PFSK-1 (cell line): ENCODE results near the gene GGT7.

Experiments used
- FOXP2 ChIP-seq: optimal IDR thresholded peaks from 2 replicates; pipeline ENCODE3; 2011; ENCODE audit warnings: borderline replicate concordance, control low read depth, inconsistent platforms; ENCODE audit not compliant: insufficient read depth; ENCODE audit errors: extremely low read length, extremely low read depth
- POLR2AphosphoS5 ChIP-seq: IDR thresholded peaks from 2 replicates; pipeline ENCODE4 v1.6.1; 2012; ENCODE audit warnings: low read depth, mild to moderate bottlenecking, control low read depth, low read length, moderate library complexity
- SIN3A ChIP-seq: IDR thresholded peaks from 2 replicates; pipeline ENCODE4 v1.6.1; 2012; ENCODE audit warnings: mild to moderate bottlenecking, low read length, moderate library complexity, borderline replicate concordance; ENCODE audit not compliant: insufficient read depth
- TAF1 ChIP-seq: IDR thresholded peaks from 2 replicates; pipeline ENCODE4 v1.6.1; 2012; ENCODE audit warnings: low read length, control low read depth, borderline replicate concordance; ENCODE audit not compliant: insufficient read depth
- TF ChIP-seq, protein P1 (sequence below), 2 experiments: IDR thresholded peaks; 2 replicates each; pipeline versions ENCODE4 v1.6.1 to v1.8.0; 2011 to 2012; ENCODE audit warnings: low read depth in 2 of 2, low read length in 2 of 2, control low read depth in 1 of 2, inconsistent platforms in 1 of 2, mild to moderate bottlenecking in 1 of 2, moderate library complexity in 1 of 2; ENCODE audit not compliant: insufficient read depth in 1 of 2

Gene GGT7

DNA sequence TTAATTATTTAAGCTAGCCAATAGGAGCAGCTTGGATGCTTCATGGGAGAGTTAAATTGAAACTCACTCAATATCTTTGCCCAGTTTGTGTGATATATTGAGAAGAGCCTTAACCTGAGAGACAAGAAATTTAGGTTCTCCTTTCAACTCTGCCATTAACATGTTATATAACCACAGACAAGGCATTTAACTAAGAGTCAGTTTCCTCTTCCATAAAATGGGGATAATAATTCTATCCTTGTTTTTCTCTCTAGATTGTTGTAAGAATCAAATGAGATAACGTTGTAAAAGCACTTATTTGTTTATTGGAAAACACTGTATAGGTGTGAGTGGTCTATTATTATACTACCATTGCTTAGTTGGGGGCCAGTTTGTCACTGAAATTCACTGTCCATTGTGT, 11.6 kb upstream of the GGT7 start:
- TF ChIP-seq FOXP2 (no peak), SIN3A (no peak), TAF1 (no peak), POLR2AphosphoS5 (no peak)
- TF ChIP-seq, protein P1, sequence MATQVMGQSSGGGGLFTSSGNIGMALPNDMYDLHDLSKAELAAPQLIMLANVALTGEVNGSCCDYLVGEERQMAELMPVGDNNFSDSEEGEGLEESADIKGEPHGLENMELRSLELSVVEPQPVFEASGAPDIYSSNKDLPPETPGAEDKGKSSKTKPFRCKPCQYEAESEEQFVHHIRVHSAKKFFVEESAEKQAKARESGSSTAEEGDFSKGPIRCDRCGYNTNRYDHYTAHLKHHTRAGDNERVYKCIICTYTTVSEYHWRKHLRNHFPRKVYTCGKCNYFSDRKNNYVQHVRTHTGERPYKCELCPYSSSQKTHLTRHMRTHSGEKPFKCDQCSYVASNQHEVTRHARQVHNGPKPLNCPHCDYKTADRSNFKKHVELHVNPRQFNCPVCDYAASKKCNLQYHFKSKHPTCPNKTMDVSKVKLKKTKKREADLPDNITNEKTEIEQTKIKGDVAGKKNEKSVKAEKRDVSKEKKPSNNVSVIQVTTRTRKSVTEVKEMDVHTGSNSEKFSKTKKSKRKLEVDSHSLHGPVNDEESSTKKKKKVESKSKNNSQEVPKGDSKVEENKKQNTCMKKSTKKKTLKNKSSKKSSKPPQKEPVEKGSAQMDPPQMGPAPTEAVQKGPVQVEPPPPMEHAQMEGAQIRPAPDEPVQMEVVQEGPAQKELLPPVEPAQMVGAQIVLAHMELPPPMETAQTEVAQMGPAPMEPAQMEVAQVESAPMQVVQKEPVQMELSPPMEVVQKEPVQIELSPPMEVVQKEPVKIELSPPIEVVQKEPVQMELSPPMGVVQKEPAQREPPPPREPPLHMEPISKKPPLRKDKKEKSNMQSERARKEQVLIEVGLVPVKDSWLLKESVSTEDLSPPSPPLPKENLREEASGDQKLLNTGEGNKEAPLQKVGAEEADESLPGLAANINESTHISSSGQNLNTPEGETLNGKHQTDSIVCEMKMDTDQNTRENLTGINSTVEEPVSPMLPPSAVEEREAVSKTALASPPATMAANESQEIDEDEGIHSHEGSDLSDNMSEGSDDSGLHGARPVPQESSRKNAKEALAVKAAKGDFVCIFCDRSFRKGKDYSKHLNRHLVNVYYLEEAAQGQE (IDR thresholded peaks at IDR 0.05; ENCODE audit: insufficient read depth in 1 of 2, low read depth in 2 of 2, low read length in 2 of 2): no peak

DNA sequence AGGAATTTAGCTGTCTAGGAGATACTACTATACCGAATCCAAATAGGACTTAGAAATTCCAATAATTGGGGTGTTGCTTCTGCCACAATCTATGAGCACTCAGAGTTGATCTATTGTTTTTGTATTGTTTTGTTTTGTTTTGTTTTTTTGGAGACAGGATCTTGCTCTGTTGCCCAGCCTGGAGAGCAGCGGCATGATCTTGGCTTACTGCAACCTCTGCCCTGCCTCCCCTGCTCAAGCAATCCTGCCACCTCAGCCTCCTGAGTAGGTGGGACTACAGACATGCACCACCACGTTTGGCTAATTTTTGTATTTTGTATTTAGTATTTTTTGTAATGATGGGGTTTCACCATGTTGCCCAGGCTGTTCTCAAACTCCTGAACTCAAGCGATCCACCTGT, 11.2 kb upstream of the GGT7 start:
- TF ChIP-seq SIN3A: no peak
- no peak for TF ChIP-seq FOXP2
- no peak for TF ChIP-seq POLR2AphosphoS5
- TF ChIP-seq, protein P1 (IDR thresholded peaks at IDR 0.05; ENCODE audit: insufficient read depth in 1 of 2, low read depth in 2 of 2, low read length in 2 of 2): no peak
- no peak for TF ChIP-seq TAF1

DNA sequence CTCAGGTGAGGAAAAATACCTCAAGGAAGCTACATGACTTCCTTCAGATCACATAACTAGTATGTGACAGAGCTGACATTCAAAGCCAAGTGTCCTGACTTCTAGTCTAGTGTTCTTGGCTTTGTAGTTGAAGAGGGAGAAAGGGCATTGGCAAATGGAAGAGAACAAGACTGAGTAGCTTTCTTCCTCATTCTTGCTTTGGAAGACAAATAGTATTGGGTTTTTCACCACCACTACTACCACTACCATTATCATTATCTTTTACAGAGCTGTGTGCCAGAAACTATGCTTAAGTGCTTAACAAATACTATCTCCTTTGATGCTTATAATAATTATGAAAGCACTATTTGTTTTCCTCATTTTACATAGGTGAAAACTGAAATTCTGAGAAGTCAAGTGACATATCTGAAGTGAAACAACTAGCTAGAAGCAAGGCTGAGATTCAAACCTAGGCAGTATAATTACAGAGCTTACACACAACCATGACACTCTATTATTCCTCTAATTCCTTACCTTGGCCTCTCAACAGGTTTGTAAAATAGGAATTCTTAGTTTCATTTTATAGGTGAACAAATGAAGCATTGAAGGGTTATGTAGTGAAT, 10.5 kb upstream of the GGT7 start:
- TF ChIP-seq, protein P1 (IDR thresholded peaks at IDR 0.05; ENCODE audit: insufficient read depth in 1 of 2, low read depth in 2 of 2, low read length in 2 of 2): no peak
- TF ChIP-seq SIN3A: no peak
- no peak for TF ChIP-seq POLR2AphosphoS5
- no peak for TF ChIP-seq TAF1
- TF ChIP-seq FOXP2: no peak

DNA sequence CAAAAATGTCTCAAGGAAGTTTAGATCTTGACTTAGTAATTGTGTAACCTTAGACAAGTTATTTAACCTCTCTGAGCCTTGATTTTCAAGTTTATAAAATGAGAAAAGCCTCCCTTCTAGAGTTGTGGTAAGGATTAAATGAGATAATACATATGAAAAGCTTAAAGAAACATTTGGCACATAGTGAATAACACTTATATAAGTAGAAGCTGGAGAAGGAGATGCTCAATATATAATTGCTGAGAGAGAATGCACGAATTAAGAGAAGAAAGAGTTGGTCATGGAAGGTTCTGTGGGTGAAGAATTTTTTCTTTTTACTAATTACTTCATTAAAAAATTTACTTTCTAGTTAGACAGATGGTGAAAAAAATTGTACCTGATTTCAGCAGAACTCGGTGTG, 9.0 kb upstream of the GGT7 start:
- TF ChIP-seq SIN3A (no peak), FOXP2 (no peak), TAF1 (no peak)

DNA sequence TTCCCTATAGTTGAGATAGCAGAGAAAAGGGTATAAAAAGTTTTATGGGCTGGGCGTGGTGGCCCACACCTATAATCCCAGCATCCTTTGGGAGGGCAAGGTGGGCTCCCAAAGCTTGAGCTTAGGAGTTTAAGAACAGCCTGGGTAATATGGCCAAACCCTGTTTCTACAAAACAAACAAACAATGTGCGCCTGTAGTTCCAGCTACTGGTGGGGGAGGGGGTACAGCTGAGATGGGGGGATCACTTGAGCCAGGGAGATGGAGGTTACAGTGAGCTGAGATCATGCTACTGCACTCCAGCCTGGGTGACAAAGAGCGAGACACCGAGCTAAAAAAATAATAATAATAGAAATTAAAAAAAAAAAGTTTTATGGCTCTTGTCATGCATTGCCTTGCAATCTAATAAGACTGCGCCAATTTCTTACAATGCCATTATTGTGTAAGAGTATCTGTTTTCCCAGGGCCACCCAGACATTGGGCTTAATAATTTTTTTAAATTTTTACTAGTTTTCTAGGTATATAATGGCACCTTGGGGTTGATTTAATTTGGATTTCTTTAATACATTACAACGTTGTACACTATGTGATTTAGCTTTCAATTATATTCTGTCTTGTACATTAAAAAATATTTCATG, 7.7 kb upstream of the GGT7 start:
- TF ChIP-seq, protein P1 (IDR thresholded peaks at IDR 0.05; ENCODE audit: insufficient read depth in 1 of 2, low read depth in 2 of 2, low read length in 2 of 2): no peak
- no peak for TF ChIP-seq TAF1
- no peak for TF ChIP-seq SIN3A
- TF ChIP-seq POLR2AphosphoS5: no peak
- TF ChIP-seq FOXP2: no peak
